ENCODE measurements around the gene PSPH.

DNA sequence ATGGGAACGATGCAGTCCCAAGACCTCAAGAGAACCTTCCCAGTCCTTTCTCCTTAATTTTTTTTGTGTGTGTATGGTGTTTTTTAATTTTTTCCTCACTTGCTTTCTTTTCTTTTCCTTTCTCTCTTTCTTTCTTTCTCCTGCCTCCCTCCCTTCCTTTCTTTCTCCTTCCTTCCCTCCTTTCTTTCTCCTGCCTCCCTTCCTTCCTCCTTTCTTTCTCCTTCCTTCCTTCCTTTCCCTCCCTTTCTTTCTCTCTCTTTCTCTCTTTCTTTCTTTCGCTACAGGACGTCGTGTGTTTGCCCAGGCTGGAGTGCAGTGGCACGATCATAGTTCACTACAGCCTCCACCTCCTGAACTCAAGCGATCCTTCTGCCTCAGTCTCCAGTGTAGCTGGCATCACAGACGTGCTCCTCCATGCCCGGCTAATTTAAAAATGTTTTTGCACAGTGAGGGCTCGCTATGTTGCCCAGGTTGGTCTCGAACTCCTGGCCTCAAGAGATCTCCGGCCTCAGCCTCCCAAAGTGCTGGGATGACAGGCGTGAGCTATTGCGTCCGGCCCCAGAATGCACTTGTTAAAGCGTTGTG is 87.6 kb downstream of the PSPH start:
- TF ChIP-seq POLR2A (IDR thresholded peaks at IDR 0.05; ENCODE audit: low read length), result no peak
- no peak for TF ChIP-seq GATA1 (IDR thresholded peaks at IDR 0.05; ENCODE audit: low read depth, low read length)

Data from erythroblast (primary cell).